ENCODE results near the gene KCNJ6. TPM values are rescaled to one million over a fixed set of nuclear protein-coding genes. Genes with fewer than 3 reads are reported as not detected.

KCNJ6 gene
- total and polyA plus RNA-seq, 9 of the 15 experiments (the other 6 are each of a cell fraction or from before 2014, with no cell fraction given): 0.06 to 0.21 (median 0.13) TPM; not detected in 1

DNA sequence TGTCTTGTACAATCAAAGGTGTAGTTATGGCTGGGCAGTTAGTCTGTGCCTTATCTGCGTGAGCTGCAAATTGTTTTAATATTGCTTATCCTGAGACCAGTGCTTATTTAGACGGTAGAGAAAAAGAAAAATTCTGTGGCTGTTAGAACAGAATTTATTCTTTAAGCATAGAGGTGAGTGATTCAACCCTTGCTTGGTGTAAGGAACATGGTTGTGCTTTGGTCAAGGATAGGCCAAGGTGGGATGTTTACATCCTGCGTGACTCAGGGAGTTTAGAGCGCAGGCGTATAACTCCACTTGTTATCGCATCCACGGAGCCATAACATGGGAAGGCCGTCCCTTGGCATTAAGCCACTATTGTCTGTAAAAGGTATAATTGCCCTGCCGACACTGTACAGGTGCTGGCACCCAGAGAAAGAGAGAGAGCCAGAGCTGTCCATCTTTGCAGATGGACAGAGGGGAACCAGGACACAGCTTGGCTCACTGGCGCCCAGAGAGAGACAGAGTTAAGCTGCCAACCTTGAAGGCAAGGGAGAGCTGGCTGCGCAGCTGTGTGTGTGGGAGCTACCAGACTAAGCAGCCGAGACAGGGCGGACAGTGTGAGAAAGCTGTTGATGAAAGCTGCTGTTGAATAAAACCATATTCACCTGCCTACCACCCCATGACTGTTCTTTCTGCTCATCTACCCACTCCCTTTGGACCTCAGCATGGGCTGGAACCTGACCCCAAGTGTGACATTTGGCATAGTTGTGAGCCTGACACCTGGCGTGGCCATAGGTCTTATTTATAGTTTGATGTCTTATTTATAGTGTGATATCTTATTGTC, 349.3 kb downstream of the KCNJ6 start (continued):
- TF ChIP-seq SAFB (IDR thresholded peaks at IDR 0.05; ENCODE audit: borderline replicate concordance, low read depth, low read length): no peak
- TF ChIP-seq ETV5 (CRISPR knock-in tag; IDR thresholded peaks at IDR 0.05; ENCODE audit: low read depth): no peak
- TF ChIP-seq ZMIZ1 (IDR thresholded peaks at IDR 0.05; ENCODE audit: low read depth in 2 of 2, low read length in 2 of 2): no peak
- TF ChIP-seq PRMT5 (CRISPR knock-in tag; IDR thresholded peaks at IDR 0.05): no peak
- no peak for TF ChIP-seq TSC22D4 (tag; IDR thresholded peaks at IDR 0.05)
- no peak for TF ChIP-seq SPI1 (IDR thresholded peaks at IDR 0.05; ENCODE audit: borderline replicate concordance, low read depth, low read length)
- no peak for TF ChIP-seq SETDB1 (IDR thresholded peaks at IDR 0.05; ENCODE audit: low read length)
- no peak for TF ChIP-seq U2AF1 (optimal IDR thresholded peaks at IDR 0.05; ENCODE audit: low read depth, low read length)
- TF ChIP-seq EP300 (IDR thresholded peaks at IDR 0.05; ENCODE audit: low read length): no peak
- peak; percentile 95 for TF ChIP-seq DIDO1 (tag; IDR thresholded peaks at IDR 0.05; ENCODE audit: low read depth)
- TF ChIP-seq SAP30 (IDR thresholded peaks at IDR 0.05; ENCODE audit: borderline replicate concordance, insufficient read depth, low read depth, low read length, poor library complexity, severe bottlenecking): no peak
- TF ChIP-seq HDGF (IDR thresholded peaks at IDR 0.05): no peak
- TF ChIP-seq MYC (IDR thresholded peaks at IDR 0.05; ENCODE audit: low read depth, low read length): no peak
- peak; percentile 31; the same call in 1 of the 2 replicates for TF ChIP-seq MYC (CRISPR knock-in tag; IDR thresholded peaks at IDR 0.05; ENCODE audit: borderline replicate concordance, low read depth)
- no peak for TF ChIP-seq ZNF830 (CRISPR knock-in tag; IDR thresholded peaks at IDR 0.05)
- TF ChIP-seq BRF2 (IDR thresholded peaks at IDR 0.05; ENCODE audit: borderline replicate concordance, insufficient read depth, insufficient read length): no peak
- no peak for TF ChIP-seq RB1 (IDR thresholded peaks at IDR 0.05; ENCODE audit: low read depth)
- TF ChIP-seq STAG1 (CRISPR knock-in tag; IDR thresholded peaks at IDR 0.05; ENCODE audit: borderline replicate concordance): no peak
- TF ChIP-seq JUNB (CRISPR knock-in tag; conservative IDR thresholded peaks at IDR 0.05): no peak
- TF ChIP-seq ZEB2 (IDR thresholded peaks at IDR 0.05): no peak
- TF ChIP-seq, protein P1, sequence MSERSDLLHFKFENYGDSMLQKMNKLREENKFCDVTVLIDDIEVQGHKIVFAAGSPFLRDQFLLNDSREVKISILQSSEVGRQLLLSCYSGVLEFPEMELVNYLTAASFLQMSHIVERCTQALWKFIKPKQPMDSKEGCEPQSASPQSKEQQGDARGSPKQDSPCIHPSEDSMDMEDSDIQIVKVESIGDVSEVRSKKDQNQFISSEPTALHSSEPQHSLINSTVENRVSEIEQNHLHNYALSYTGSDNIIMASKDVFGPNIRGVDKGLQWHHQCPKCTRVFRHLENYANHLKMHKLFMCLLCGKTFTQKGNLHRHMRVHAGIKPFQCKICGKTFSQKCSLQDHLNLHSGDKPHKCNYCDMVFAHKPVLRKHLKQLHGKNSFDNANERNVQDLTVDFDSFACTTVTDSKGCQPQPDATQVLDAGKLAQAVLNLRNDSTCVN (CRISPR knock-in tag; IDR thresholded peaks at IDR 0.05): peak; percentile 96; the same call in 1 of the 2 replicates
- no peak for TF ChIP-seq ZBTB7A (IDR thresholded peaks at IDR 0.05; ENCODE audit: borderline replicate concordance, control insufficient read depth, low read depth, low read length)
- TF ChIP-seq TFAM (CRISPR knock-in tag; conservative IDR thresholded peaks at IDR 0.05): no peak
- no peak for TF ChIP-seq BHLHE40 (IDR thresholded peaks at IDR 0.05; ENCODE audit: low read length)

Data from K562 (cell line).